Upper lobe of left lung (tissue), 4 donors: ENCODE measurements around the gene CCL19.

ENCODE experiments used
- EP300 ChIP-seq, 4 donors: sonication (generic); formaldehyde crosslinking; IDR thresholded peaks; one replicate each; pipeline ENCODE4 v1.5.1; 2017; ENCODE audit warnings: antibody characterized with exemption in 4 of 4, control low read depth in 2 of 4
- POLR2A ChIP-seq, 4 donors: fragments of 450-650 bp; IDR thresholded peaks; one replicate each; pipeline ENCODE4 v1.5.1; 2016 to 2017; ENCODE audit warnings: antibody characterized with exemption in 4 of 4, mild to moderate bottlenecking in 2 of 4
- POLR2AphosphoS5 ChIP-seq, 2 donors: sonication (generic); formaldehyde crosslinking; IDR thresholded peaks; one replicate each; pipeline ENCODE4 v1.5.1; 2017; ENCODE audit warnings: antibody characterized with exemption in 2 of 2
- TF ChIP-seq, protein P1 (sequence below), 6 experiments: fragments of 450-650 bp in 4 of 6; fragments of 200-600 bp in 2 of 6; sonication (generic) in 2 of 6; IDR thresholded peaks; one replicate each; pipeline ENCODE4 v1.5.1; 2016 to 2019; ENCODE audit warnings: antibody characterized with exemption in 6 of 6

- TF ChIP-seq, protein P1, sequence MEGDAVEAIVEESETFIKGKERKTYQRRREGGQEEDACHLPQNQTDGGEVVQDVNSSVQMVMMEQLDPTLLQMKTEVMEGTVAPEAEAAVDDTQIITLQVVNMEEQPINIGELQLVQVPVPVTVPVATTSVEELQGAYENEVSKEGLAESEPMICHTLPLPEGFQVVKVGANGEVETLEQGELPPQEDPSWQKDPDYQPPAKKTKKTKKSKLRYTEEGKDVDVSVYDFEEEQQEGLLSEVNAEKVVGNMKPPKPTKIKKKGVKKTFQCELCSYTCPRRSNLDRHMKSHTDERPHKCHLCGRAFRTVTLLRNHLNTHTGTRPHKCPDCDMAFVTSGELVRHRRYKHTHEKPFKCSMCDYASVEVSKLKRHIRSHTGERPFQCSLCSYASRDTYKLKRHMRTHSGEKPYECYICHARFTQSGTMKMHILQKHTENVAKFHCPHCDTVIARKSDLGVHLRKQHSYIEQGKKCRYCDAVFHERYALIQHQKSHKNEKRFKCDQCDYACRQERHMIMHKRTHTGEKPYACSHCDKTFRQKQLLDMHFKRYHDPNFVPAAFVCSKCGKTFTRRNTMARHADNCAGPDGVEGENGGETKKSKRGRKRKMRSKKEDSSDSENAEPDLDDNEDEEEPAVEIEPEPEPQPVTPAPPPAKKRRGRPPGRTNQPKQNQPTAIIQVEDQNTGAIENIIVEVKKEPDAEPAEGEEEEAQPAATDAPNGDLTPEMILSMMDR (IDR thresholded peaks at IDR 0.05): no peak
- TF ChIP-seq POLR2A (IDR thresholded peaks at IDR 0.05): no peak
- no peak for TF ChIP-seq EP300 (IDR thresholded peaks at IDR 0.05)
- TF ChIP-seq POLR2AphosphoS5 (IDR thresholded peaks at IDR 0.05): no peak
Observed at GRCh38 chr9:34710023-34710422, 18.9 kb upstream of the CCL19 start, which contains the start of gene CCL21.
